NCI-H2107 treated with DMSO at 0.1 percent for 48 hours (cell line): ENCODE results near the gene KRTCAP2.
"Not testable (repeated sequence)": the region's sequence is repeated elsewhere in the genome, so short reads cannot be mapped to it uniquely, and the experiment has no call there.

Experiments
- DNase-seq: peaks from one replicate; lab custom pipeline; 2025; ENCODE audit not compliant: unreplicated experiment; lab: John Stamatoyannopoulos, UW

The KRTCAP2 gene

DNA sequence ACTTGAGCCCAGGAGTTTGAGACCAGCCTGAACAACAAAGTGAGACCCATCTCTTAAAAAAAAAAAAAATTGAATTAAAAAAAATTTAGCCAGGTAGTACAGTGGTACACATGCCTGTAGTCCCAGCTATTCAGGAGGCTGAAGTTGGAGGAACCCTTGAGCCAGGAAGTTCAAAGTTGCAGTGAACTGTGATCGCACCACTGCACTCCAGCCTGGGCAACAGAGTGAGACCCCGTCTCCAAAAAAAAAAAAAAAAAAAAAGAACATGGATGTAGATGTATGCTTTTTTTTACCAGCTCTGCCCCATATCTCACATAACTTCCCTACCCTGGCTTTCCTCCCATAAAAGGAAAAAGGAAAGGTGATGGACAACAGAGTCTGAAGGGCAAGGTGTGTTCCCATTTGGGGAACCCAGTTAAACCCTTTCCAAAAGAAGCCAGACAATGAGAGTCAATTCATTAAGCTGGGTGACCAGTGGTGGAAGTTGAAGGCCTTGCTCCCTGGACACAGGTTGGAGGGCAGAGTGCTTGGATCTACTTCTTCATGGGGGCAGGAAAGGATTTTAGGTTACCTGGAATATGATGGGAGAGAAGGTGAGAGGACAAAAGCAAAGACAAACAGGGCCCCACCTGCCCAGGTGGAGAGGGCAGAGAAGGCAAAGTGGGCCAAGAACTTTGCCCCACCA is 2.9 kb downstream of the KRTCAP2 start:
- DNase-seq, result no peak

DNA sequence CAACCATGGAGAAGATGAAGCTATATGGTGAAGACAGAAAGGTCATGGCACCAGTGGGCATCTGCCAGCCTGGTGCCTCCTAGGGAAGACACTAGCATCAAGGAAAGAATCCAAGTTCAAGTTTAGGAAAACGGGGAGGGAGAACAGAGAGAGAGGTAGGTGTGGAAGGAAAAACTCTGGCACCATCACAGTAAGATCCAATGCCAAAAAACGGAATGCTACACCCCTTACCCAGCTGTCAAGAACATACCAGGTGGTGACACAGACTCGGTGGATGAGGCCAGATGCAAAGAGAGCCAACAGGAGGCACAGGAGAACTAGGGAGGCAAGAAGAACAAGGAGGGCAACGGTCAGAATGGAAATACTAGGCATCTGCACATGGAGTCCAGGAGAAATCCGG is 3.6 kb downstream of the KRTCAP2 start:
- DNase-seq, result no peak

DNA sequence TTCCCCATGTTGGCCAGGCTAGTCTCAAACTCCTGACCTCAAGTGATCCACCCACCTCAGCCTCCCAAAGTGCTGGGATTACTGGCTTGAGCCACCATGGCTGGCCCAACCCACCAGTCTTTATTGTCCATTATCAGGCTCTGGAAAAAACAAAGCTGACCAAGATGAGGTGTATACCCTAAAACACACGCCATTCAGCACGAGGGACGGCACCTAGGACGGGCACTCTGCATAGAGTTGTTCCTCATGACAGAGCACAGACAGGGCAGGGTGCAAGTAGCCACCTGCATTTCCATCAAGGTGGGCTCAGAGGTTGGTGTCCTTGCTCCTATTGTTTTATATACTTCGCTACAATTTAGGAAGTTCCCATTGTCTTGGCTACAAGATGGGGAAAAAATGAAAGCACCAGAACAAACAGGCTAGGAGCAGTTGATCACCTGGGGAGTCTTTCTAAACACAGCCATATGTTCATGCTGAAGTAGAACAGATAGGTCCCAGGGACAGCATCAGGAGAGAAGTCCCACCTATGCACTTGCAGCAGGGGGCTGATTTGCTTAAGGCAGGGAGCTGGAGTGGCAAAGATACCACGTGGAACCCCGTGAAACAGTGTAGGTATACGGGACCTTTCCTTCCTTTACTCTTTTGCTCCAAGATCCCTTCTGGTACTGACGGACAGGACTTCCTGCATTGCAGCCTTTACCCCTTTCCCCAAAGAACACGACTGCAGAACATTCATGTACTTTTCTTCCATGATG is 4.5 kb downstream of the KRTCAP2 start:
- DNase-seq, result no peak

DNA sequence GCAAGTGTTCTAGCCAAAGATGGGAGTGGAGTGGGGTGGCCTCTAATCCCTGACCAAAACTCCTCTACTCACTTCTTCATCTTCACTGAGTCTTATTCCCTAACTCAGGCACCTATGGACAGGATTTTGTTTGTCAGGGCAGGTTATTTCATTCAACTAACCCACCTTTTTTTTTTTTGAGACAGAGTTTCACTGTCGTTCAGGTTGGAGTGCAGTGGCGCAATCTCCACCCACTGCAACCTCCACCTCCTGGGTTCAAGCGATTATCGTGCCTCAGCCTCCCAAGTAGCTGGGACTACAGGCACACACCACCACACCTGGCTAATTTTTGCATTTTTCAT is 5.0 kb downstream of the KRTCAP2 start:
- not testable (repeated sequence) for DNase-seq

DNA sequence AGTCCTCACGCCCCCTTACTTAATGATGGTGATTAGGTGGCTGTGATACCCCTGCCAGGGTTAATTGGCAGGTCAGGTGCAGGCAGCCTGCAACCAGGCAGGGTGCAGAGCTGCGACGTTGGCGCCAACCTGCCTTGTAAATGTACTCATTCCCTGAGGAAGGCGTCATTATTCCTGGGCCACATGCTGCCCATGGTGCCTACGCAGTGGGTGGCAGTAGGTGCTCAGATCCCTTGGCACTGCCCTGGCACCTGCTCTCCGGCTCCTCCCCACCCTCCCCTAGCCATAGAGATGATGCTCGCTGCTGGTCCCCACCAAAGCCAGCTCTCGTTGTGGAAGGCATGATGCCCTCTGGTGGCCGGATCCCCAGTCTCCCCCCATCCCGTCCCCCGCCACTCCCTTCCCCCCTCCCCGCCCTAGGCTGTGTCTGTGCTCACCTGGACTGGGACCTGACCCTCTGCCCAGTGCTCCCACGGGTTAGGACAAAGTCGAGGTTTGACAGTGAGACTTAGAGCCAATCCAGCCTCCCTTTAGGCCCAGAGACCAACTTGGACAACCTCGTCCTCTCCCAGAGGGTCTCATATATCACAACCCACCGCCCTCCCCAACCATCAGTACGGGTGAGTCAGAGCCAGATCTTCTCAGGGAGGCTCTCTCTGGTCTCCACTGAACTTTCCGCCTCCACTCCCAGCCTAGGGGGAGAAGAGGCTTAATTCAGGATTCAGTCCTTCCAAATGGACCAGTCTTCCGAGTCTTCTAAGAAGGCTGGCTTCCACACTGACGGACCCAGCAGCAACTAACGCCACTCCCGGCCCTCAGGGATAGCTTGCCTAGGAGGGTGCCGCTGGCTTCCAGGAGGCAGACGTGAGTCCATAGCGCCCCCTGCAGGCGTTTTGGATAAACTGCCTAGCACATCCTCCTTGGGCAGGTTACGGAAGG is 5.7 kb downstream of the KRTCAP2 start:
- DNase-seq, result peak; percentile 87

DNA sequence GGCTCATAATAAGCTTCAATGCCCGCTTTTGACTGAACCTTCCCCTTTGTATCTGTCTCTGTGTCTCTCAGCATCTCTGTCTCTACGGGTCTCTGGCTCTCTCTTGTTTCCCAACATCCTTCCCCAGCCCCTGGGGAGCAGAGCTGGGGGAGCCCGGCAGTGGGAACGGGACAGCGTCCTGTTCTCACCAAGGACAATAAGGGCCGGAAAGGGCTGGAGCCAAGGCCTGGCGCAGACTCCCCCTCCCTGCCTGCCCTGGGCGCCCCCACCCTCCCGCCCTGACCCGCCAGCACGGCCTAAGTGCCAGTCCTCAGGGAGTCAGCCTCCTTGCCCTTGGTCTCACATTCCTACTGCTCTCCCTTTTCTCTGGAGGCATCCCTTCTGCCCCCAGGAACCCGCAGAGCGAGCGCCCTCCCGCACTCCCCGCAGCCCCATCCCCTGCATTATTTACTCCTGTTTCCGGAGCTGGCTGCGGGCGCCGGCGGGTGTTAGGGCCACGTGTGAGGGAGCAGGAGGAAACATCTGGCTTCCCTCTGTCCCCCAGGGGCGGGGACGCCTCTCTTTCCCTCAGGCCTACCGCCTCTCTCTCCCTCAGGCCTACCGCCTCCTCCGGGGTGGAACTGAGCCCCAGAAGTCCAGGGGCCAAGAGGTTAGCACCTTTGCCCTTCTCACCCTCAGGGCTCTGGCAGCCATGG is 6.5 kb downstream of the KRTCAP2 start:
- DNase-seq, result no peak

DNA sequence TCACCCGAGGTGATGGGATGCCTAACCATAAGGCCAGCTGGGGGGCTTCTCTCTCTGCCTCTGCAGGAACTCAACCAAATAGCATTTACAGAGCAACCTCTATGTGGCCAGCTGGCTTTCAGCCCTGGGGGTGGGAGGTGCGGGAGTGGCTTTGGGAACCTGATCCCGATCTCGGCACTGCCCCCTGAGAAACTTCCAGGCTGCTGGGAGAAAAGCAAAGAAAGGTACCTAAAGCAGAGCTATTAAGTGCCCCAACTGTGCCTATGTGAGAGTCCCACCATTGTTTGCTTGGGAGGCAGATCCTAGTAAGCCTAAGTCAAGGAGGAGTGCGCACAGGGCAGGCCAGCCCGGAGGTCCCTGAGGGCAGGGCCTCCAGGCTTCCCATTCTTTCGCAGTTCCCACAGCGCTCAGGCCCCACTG is 7.0 kb downstream of the KRTCAP2 start:
- DNase-seq, result no peak

DNA sequence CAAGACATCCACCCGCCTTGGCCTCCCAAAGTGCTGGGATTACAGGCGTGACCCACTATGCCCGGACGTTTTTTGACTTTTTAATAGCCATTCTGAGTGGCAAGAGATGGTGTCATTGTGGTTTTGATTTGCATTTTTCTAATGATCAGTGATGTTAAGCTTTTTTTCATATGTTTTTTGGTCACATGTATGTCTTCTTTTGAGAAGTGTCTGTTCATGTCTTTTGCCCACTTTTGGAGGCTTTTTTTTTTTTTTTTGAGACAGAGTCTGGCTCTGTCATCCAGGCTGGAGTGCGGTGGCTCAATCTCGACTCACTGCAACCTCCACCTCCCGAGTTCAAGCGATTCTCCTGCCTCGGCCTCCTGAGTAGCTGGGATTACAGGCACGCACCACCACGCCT is 8.5 kb downstream of the KRTCAP2 start:
- not testable (repeated sequence) for DNase-seq

DNA sequence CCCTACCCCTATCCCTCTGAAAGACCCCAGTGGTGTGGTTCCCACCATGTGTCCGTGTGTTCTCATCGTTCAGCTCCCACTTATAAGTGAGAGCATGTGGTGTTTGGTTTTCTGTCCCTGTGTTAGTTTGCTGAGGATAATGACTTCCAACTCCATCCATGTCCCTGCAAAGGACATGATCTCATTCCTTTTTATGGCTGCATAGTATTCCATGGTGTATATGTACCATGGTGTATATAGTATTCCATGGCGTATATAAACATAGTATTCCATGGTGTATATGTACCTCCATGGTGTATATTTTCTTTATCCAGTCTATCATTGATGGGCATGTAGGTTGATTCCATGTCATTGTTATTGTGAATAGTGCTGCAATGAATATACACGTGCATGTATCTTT is 9.3 kb downstream of the KRTCAP2 start:
- DNase-seq, result not testable (repeated sequence)

DNA sequence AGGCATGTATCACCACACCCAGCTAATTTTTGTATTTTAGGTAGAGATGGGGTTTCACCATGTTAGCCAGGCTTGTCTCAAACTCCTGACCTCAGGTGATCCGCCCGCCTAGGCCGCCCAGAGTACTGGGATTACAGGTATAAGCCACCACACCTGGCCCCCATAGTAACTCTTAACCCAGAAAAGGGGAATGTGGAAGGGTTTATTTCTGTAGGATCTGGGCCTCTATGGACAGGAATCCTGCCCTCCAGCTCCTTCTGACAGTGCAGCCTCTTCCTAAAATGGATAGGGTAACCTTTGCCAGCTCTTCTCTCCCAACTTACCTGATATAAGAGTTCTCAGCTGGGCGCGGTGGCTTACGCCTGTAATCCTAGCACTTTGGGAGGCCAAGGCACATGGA is 10.5 kb downstream of the KRTCAP2 start:
- not testable (repeated sequence) for DNase-seq

DNA sequence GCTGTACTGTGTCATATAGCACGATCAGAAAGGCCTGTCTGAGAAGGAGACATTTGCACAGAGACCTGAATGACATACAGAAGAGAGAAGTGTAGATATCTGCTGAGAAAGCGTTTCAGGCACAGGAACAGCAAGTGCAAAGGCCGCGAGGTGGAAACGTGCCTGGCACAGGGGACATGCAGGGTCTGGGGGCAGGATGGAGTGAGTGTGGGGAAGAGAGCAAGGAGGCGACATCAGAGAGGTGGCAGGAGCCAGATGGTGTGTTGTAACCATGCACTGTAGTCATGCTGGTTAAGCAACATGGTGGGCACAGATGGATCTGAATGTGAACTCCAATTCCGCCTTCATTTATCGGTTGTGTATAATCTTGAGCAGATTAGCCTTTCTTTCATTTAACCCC is 13.0 kb downstream of the KRTCAP2 start:
- no peak for DNase-seq

DNA sequence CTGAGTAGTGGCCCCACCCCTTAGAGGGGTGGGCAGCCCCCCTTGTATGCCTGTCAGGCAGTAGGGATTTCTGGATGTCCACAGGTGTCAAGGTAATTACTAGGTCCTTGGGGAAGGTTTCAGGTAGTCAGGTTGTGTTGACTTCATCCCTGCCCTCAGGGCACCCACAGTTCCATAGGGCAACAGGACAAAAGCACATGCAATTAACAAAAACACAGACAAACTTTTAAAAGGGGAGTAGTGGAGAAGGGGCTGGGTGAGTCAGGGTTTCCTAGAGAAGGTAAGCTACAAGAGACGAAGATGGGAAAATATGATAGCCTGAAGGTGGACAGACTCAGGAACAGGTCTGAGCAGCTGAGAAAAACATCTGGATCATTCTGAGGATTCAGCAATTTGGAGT is 14.1 kb downstream of the KRTCAP2 start:
- DNase-seq, result no peak

DNA sequence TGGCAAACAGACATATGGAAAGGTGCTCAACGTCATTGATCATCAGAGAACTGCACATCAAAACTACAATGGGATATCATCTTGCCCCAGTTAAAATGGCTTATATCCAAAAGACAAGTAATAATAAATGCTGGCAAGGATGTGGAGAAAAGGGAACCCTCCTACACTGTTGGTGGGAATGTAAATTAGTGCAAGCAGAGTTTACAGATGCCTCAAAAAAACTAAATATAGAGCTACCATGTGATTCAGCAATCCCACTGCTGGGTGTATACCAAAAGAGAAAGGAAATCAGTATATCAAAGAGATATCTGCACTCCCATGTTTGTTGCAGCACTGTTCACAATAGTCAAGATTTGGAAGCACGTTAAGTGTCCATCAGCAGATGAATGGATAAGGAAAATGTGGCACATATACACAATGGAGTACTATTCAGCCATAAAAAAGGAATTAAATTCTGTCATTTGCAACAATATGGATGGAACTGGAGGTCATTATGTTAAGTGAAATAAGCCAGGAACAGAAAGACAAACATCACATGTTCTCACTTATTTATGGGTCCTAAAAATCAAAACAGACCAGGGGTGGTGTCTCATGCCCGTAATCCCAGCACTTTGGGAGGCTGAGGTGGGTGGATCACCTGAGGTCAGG is 17.0 kb downstream of the KRTCAP2 start:
- not testable (repeated sequence) for DNase-seq

DNA sequence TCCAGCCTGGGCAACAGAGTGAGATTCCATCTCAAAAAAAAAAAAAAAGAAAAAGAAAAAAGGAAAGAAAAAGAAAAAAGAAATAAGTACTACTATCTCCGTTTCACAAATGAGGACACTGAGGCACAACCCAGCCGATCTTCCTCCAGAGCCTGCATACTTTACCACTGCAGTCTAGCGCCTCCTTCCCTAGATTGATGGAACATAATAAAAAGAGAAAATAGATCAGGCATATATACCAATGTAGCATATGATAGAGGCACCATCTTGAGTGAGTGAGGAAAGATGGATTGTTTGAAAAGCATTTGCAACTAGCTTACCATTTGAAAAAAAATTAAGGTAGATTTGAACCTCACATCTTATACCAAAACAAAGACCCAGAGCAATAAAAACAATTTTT is 27.6 kb downstream of the KRTCAP2 start:
- DNase-seq, result no peak

DNA sequence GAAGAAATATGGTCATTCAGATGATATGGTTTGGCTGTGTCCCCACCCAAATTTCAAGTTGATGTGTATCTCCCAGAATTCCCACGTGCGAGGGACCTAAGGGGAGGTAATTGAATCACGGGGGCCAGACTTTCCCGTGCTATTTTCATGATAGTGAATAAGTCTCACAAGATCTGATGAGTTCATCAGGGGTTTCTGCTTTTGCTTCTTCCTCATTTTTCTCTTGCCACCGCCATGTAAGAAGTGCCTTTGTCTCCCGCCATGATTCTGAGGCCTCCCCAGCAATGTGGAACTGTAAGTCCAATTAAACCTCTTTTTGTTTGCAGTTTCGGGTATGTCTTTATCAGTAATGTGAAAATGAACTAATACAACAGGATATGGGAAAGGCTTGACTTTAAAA is 31.4 kb downstream of the KRTCAP2 start:
- no peak for DNase-seq

DNA sequence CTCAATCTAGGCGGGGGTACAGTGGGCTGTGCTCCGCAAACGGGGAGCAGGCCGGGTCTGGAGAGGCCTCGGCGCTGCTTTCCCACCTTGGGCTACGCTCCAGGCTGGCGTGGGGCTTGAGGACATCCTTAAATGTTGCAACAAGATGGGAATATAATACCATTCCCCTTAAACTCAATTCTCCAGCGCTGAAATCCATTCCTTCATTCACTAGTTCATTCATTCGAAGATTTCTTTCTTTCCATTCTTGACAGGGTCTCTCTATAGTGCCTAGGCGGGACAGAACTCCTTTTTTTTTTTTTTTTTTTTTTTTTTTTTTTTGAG is 32.5 kb downstream of the KRTCAP2 start:
- no peak for DNase-seq

DNA sequence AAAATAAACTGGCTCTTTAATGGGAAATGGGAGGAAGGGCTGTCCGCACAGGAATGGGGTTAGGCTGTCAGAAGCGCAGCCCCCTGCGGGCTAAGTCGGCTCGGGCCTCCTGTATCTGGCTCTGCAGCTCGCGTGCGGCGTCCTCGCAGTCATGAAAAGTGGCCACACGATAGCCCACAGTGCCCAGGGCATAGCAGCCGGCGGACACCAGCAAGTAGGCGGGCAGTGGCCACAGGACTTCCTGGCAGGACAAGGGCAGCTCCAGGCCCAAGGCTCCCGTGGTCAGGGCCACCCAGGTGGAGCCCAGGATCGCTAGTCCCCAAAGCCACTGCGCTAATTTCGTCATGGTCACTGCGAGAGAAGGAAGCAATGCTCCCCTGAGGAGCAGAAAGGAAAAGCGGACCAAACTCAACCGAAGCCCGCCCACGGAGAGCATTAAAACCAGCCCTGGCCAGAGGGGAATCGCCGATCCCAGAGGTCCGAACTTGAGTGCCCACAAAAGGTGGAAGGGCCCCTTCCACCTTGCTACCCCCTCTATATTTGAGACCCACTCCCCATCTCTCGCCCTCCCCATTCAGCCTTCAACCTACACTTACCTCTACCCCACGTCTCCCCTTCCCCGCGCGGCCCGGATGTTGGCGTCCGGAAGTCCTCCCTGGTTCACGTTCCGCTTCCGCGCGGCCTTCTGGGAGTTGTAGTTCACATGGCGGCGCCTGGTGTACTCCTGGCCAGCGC is 33.0 kb downstream of the KRTCAP2 start, which contains the start of gene DPM3:
DPM3 (minus strand) TSS at position 637 of the 735 bp plus-strand sequence; CDS start at position 346, 291 bp downstream.
- DNase-seq, result peak; percentile 72

DNA sequence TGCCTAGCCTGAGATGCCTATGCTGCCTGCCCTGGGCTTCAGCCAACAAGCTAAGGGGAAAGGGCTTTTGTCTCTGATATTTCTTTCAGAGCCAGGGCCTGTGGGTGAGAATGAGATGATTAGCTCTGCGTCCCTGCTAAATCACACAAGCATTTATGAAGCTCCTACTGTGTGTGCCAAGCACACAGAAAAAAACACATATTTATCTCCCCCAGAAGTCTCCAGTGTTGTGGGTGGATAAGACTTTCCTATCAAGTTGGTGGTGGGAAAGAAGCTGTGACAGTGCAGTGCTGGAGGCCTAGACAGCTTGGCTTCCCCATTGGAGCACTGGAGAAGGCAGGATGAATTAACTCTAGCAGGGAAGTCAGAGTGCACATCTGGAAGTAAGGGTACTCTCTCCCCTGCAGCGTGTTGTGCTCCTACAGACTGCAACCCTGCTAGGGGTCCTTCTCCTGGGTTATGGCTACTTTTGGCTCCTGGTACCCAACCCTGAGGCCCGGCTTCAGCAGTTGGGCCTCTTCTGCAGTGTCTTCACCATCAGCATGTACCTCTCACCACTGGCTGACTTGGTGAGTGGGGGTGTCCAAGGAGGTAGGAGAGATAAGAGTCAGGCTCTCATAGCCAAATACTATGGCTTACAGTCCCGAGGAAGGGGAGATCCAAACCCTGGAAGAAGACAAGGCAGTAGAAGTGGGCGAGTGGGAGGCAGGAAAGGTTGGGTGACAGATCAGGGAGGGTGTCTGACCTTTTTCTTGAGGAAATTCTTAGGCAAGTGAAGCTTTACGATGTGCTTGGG is 35.8 kb downstream of the KRTCAP2 start:
- DNase-seq, result no peak

DNA sequence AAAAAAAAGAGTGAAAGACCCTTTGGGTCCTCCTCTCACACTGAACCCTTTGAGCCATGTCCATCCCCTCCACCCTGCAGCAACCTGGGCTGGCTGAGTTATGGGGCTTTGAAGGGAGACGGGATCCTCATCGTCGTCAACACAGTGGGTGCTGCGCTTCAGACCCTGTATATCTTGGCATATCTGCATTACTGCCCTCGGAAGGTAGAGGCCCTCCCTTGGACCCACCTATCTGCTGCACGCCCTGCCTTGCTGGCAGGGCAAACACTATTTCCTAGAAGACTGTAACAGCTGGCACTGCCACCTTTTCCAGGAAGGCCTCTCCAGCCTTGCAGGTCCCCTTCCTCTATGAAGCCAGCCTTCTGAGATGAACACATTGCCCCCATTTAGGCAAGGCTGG is 36.4 kb downstream of the KRTCAP2 start:
- no peak for DNase-seq
